Fibroblast of mammary gland (primary cell): ENCODE measurements around the gene RNU1-4.
A peak's percentile ranks its signal among the peaks of the same experiment; 100 is the strongest.
"Not testable (repeated sequence)": the region's sequence is repeated elsewhere in the genome, so short reads cannot be mapped to it uniquely, and the experiment has no call there.

Experiments used
- DNase-seq: peaks from one replicate; pipeline ENCODE4 v3.0.0-alpha.2; 2010; ENCODE audit warnings: low read depth
- H3K4me3 ChIP-seq: 2 replicates; pipeline ENCODE4 v1.5.1; 2011; ENCODE audit warnings: low read depth, mild to moderate bottlenecking, low read length, moderate library complexity; ENCODE audit not compliant: control insufficient read depth

RNU1-4 gene

DNA sequence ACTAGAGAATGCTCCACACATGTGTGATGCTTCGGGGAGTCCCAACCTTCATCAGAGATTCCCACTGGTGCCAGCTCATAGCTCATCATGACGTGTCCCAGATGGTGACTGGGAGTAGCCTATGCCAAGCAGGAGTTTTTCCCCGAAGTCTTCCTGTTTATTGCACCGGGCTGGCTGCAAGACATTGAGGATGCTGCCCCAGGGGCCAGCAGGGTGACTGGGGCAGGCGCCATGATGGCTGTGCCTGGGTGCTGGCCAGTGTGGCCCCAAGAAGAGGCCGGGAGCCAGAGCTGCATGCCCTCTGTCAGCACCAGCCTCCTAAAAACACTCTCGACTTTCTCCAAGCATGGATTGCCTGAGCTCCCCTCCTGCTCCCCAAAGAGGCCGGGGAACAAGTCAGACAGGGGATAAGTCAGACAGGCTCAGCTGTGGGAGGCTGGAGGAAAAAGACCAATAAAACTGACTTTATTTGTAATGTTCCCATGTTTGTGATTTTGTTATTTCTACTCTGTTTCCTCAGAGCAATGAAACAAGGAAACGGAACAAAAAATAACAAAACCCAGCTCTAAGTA is 24.0 kb downstream of the RNU1-4 start:
- DNase-seq = peak; percentile 48
- not testable (repeated sequence) for H3K4me3 ChIP-seq

GRCh38 chr1:16764820-16765655 is 24.7 kb downstream of the RNU1-4 start:
- DNase-seq = peak; percentile 45
- H3K4me3 ChIP-seq = not testable (repeated sequence)

DNA sequence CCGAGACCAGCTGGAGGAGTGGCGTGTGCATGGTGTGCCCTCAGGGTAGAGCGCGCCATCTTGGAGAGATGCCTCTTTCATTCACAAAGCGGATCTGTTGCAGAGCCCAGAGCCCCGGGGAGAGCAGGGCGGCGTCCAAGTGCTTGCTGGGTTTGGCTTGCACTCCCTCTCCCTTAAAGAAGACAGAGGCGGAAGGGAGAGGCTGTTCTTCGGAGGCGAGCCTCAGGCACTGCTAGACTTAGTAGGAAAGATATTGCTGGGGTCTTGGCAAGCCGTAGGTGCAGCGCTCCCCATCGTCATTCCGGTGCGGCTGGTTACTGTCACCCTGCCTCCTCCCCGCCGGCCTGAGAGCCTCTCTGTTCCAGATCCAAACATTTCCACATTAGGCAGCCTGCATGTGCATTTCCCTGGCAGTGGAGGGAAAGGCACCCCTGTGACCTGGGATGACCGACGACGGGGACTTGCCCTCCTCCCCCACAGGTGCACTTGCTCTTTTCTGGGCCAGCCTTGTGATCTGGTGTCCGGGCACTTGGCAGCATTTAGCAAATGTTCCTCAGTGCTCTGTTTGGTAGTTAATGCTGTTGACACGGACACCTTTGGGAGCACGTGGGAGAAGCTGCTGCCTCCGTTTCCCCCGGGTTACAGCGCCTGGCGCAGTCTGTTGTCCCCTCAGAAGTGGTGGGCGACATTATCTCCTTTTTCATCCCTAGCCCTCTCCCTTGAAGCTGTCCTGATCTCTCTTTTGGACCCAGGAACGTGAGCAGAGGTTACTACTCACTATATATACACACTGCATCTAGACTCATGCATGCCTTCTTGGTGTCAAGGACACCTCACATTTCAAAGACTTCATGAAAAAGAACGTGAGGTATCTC is 25.7 kb downstream of the RNU1-4 start:
- not testable (repeated sequence) for H3K4me3 ChIP-seq, DNase-seq

GRCh38 chr1:16766689-16767256 is 26.5 kb downstream of the RNU1-4 start:
- not testable (repeated sequence) for DNase-seq

GRCh38 chr1:16770139-16770759 is 29.9 kb downstream of the RNU1-4 start:
- not testable (repeated sequence) for H3K4me3 ChIP-seq
- DNase-seq = peak; percentile 91

More at GRCh38 chr1:16766689-16767256, 26.5 kb downstream of the RNU1-4 start:
- not testable (repeated sequence) for H3K4me3 ChIP-seq

- DNase-seq, H3K4me3 ChIP-seq: not testable (repeated sequence)
These were observed 30.7 kb downstream of the RNU1-4 start for GRCh38 chr1:16770896-16771446.

- peak; percentile 36 for DNase-seq
- not testable (repeated sequence) for H3K4me3 ChIP-seq
These were observed 32.2 kb downstream of the RNU1-4 start for GRCh38 chr1:16772275-16773204.

- not testable (repeated sequence) for DNase-seq, H3K4me3 ChIP-seq
These were observed 32.9 kb downstream of the RNU1-4 start for GRCh38 chr1:16773205-16773596.

DNA sequence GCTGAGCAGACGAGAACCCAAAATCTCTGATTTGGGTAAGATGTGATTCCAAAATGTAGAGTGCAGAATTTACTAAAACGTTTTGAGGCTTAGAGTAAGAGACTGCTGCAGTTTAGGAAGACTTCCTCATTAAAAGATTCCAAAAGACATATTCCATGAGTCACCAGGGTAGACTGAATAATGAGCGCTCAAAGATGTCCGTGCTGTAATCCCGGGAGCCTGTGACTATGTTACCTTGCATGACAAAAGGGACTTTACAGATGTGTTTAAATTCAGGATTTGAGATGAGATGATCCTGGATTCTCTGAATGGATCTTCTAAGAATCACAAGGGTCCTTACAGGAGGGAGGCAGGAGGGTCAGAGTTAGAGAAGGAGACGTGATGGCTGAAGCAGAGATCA is 33.4 kb downstream of the RNU1-4 start:
- DNase-seq = not testable (repeated sequence)

GRCh38 chr1:16774773-16775172 is 34.5 kb downstream of the RNU1-4 start:
- not testable (repeated sequence) for DNase-seq, H3K4me3 ChIP-seq

More for the DNA sequence above, 33.4 kb downstream of the RNU1-4 start:
- not testable (repeated sequence) for H3K4me3 ChIP-seq

- DNase-seq, H3K4me3 ChIP-seq: not testable (repeated sequence)
These were observed 35.0 kb downstream of the RNU1-4 start for GRCh38 chr1:16775290-16775689.

GRCh38 chr1:16776248-16776647 is 35.9 kb downstream of the RNU1-4 start:
- H3K4me3 ChIP-seq, DNase-seq: not testable (repeated sequence)

- DNase-seq, H3K4me3 ChIP-seq: not testable (repeated sequence)
These were observed 36.5 kb downstream of the RNU1-4 start for GRCh38 chr1:16776835-16777234.

DNA sequence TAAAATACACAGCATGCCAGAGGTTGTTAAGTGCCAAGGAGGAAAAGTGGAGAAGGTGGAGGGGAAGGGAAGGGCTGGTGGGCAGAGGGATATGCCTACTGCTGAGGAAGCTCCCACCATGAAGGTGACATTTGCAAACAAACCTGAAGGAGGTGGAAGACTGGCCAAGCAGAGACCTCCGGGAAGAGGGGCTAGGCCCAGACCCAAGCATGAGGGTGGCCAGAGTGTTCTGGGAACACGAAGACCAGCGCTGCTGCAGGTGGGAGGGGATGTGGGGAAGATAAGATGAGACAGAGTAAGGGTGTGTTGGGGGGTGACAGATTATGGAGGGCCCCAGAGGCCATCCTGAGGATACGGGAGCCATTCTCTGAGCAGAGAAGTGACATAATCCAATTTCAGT is 37.5 kb downstream of the RNU1-4 start:
- DNase-seq, H3K4me3 ChIP-seq: not testable (repeated sequence)

- DNase-seq, H3K4me3 ChIP-seq: not testable (repeated sequence)
These were observed 39.2 kb downstream of the RNU1-4 start for GRCh38 chr1:16779525-16779924.

DNA sequence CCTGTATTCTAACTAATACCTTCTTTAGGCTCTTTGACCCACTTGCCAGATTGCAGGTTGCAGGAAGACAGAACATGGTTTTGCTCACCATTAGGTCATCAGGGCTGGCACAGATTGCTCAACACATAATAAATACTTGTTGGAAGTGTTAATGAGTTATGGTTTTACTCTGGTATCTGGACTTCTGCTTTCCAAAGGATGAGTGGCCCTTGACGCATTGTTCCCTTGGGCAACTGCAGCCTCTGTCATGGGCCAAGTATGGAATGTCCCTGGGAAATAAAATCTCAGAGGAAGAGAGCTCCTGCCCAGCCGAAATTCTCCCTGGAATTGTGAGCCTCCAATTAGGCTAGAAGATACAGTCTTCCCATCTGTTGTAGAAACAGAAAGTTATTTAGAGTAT is 40.7 kb downstream of the RNU1-4 start:
- H3K4me3 ChIP-seq, DNase-seq: not testable (repeated sequence)

- H3K4me3 ChIP-seq, DNase-seq: not testable (repeated sequence)
These were observed 41.3 kb downstream of the RNU1-4 start for GRCh38 chr1:16781625-16782024.
